ENCODE data around the gene LRRC59.

- TF ChIP-seq CTCF (IDR thresholded peaks at IDR 0.05; ENCODE audit: insufficient read depth, low read length) (no peak), POLR2AphosphoS5 (IDR thresholded peaks at IDR 0.05; ENCODE audit: low read depth) (peak; percentile 83), SPI1 (IDR thresholded peaks at IDR 0.05; ENCODE audit: borderline replicate concordance, low read depth) (no peak)
Measured at GRCh38 chr17:50345432-50346312, 51.7 kb downstream of the LRRC59 start, which contains the start of gene XYLT2.

Data from HL-60 (cell line).